HFFc6 (cell line): ENCODE results near the gene SNRPA. TPM values are rescaled to one million over a fixed set of nuclear protein-coding genes. Genes with fewer than 3 reads are reported as not detected.

Experiments used
- DNase-seq: peaks from one replicate; pipeline ENCODE4 v3.0.0-alpha.2; 2018
- H3K27ac Mint-ChIP-seq: 2 replicates; pipeline ENCODE4 v1.8.0; 2020; ENCODE audit warnings: mild to moderate bottlenecking, mixed read lengths
- H3K27me3 Mint-ChIP-seq: 2 replicates; pipeline ENCODE4 v1.8.0; 2021; ENCODE audit warnings: mild to moderate bottlenecking, moderate library complexity, mixed read lengths; ENCODE audit not compliant: insufficient read depth
- H3K36me3 Mint-ChIP-seq: 2 replicates; pipeline ENCODE4 v1.8.0; 2021; ENCODE audit warnings: low read depth, mixed read lengths
- H3K4me1 Mint-ChIP-seq: 2 replicates; pipeline ENCODE4 v1.8.0; 2020; ENCODE audit warnings: low read depth, mixed read lengths
- H3K4me3 Mint-ChIP-seq: 2 replicates; pipeline ENCODE4 v1.8.0; 2020; ENCODE audit warnings: mild to moderate bottlenecking, moderate library complexity, mixed read lengths
- H3K9me3 Mint-ChIP-seq: 2 replicates; pipeline ENCODE4 v1.8.0; 2020; ENCODE audit warnings: mild to moderate bottlenecking, mixed read lengths
- CTCF ChIP-seq: fragments of 200-600 bp; sonication (generic); IDR thresholded peaks from 2 replicates; pipeline ENCODE4 v1.5.0; 2021; ENCODE audit warnings: antibody characterized with exemption, mild to moderate bottlenecking
- total RNA-seq, 6 experiments: library from RNA; stranded (reverse); fragmentation: NEBNext Ultra II Directional; extraction: Animal tissue kit (Norgen Biotek cat#: 25700); gene quantifications; 2 replicates in 1 of 6; 3 replicates in 5 of 6; pipeline ENCODE4 v1.2.3, GENCODE V29; 2021

Gene SNRPA
- total RNA-seq, 6 experiments from 2014 or later, result 87.8 to 120 (median 104) TPM

GRCh38 chr19:40791349-40791748 is 40.3 kb downstream of the SNRPA start:
- peaks cover 7% of the 10 kb centered on the region; the same call in 1 of the 2 replicates for H3K4me1 Mint-ChIP-seq
- no peaks in the 10 kb centered on the region; the same call in none of the 2 replicates for H3K27me3 Mint-ChIP-seq
- H3K4me3 Mint-ChIP-seq, result no peak overlapping the region
- TF ChIP-seq CTCF, result no peak
- H3K36me3 Mint-ChIP-seq, result peaks cover 6% of the 10 kb centered on the region; the same call in 1 of the 2 replicates
- no peak overlapping the region for H3K27ac Mint-ChIP-seq
- no peak for DNase-seq
- H3K9me3 Mint-ChIP-seq, result no peaks in the 10 kb centered on the region

GRCh38 chr19:40791996-40792395 is 41.0 kb downstream of the SNRPA start:
- H3K27ac Mint-ChIP-seq, result no peak overlapping the region
- no peak overlapping the region for H3K4me3 Mint-ChIP-seq
- H3K9me3 Mint-ChIP-seq, result no peaks in the 10 kb centered on the region
- H3K4me1 Mint-ChIP-seq, result peaks cover 7% of the 10 kb centered on the region; the same call in 1 of the 2 replicates
- no peak for TF ChIP-seq CTCF
- DNase-seq, result no peak
- peaks cover 6% of the 10 kb centered on the region; the same call in 1 of the 2 replicates for H3K36me3 Mint-ChIP-seq
- H3K27me3 Mint-ChIP-seq, result no peaks in the 10 kb centered on the region; the same call in 1 of the 2 replicates

GRCh38 chr19:40797166-40797962 is 46.4 kb downstream of the SNRPA start:
- Mint-ChIP-seq H3K27ac (peak overlapping the region; percentile 98), H3K9me3 (no peaks in the 10 kb centered on the region), H3K27me3 (peaks cover 3% of the 10 kb centered on the region; the same call in 1 of the 2 replicates), H3K4me1 (peaks cover 28% of the 10 kb centered on the region), H3K36me3 (peaks cover 11% of the 10 kb centered on the region), H3K4me3 (peak overlapping the region; percentile 97; the same call in 1 of the 2 replicates)
- no peak for DNase-seq
- no peak for TF ChIP-seq CTCF

- Mint-ChIP-seq H3K4me1 (peaks cover 35% of the 10 kb centered on the region), H3K27me3 (peaks cover 3% of the 10 kb centered on the region; the same call in 1 of the 2 replicates), H3K9me3 (no peaks in the 10 kb centered on the region), H3K4me3 (peak overlapping the region; percentile 97), H3K27ac (peak overlapping the region; percentile 98), H3K36me3 (peaks cover 11% of the 10 kb centered on the region)
- peak; percentile 66 for DNase-seq
- TF ChIP-seq CTCF, result peak; percentile 54
These were observed 47.1 kb downstream of the SNRPA start for GRCh38 chr19:40797963-40798682.

GRCh38 chr19:40798683-40799557 is 47.9 kb downstream of the SNRPA start, which contains the start of gene EGLN2:
TSS of gene EGLN2 (plus strand) at chr19:40799191. CDS start at chr19:40800573, 1,382 bp downstream.
- H3K4me3 Mint-ChIP-seq, result peak within 1 kb of the TSS; percentile 97
- peaks cover 3% of the 10 kb centered on the region; the same call in 1 of the 2 replicates for H3K27me3 Mint-ChIP-seq
- H3K36me3 Mint-ChIP-seq, result peaks cover 11% of the 10 kb centered on the region
- H3K4me1 Mint-ChIP-seq, result peaks cover 43% of the 10 kb centered on the region
- H3K27ac Mint-ChIP-seq, result peak within 1 kb of the TSS; percentile 98
- H3K9me3 Mint-ChIP-seq, result no peaks in the 10 kb centered on the region
- DNase-seq, result peak; percentile 98
- TF ChIP-seq CTCF, result no peak; the same call in 1 of the 2 replicates
